Ramos (cell line): ENCODE results near the gene UNC5A.
"Not testable (repeated sequence)": the region's sequence is repeated elsewhere in the genome, so short reads cannot be mapped to it uniquely, and the experiment has no call there.

Source experiments
- in situ Hi-C: fragments of 300-500 bp; cut with MboI; formaldehyde crosslinking; loops from one replicate; pipeline ENCODE4 v1.14.3; 2022; ENCODE audit warnings: low sequenced_read_pairs; ENCODE audit not compliant: unreplicated experiment

The UNC5A gene

DNA sequence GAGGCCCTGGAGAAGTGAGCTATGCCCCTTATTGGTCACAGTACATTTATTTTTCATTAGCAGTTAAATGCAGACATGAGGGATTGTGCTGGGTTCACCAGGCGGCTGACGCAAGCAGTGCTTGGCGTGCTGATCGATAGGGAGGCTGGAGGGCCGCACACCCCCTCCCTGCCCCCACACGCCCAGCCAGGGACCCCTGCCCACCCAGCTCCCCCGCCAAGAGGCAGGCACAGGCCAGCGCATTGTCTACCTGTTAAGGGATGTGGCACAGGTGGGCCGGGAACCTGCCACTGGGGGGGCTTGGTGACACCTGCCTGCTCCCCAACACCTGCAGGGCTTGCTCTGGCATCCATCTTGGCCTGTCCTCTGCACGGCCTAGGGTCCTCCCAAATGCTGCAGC lies 49.6 kb downstream of the UNC5A start:
- in situ Hi-C loops: no loop called here

DNA sequence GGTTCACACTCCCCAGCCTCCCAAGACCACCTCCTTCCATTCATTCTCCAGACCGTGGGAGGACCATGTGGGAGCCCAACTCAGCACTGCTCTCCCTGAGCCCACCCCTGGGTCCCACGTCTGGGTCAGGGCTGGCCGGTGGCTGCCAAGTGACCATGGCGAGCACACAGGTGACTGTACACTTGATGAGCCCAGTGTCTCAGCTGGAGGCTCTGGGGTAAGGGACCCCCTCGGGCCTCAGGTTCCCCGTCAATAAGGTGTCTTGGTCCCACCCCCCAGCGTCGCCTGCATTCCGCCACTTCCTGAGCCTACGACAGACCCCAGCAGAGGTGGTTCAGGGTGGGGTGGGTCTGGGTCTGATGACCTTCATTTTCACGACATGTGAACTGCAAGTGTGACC lies 50.0 kb downstream of the UNC5A start:
- in situ Hi-C loops: no loop called here

DNA sequence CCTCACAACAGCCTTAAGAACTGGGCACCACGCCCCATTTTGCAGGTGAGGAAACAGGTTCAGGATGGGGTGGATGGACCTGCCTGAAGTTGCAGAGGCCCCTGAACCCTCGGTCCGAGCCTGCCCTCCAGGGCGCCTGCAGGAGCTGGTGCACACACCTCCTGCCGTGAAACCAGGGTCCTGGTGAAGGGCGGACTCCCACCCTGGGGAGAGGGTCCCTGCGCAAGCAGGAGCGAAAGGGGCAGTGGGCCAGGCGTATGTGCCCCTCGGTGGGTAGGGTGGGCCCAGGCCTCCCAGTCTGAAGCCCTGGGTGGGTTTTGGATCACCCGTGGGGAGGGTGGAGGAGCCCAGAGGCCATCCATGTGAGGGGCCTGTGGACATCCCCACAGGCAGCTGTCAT lies 50.9 kb downstream of the UNC5A start:
- in situ Hi-C loops: no loop called here

DNA sequence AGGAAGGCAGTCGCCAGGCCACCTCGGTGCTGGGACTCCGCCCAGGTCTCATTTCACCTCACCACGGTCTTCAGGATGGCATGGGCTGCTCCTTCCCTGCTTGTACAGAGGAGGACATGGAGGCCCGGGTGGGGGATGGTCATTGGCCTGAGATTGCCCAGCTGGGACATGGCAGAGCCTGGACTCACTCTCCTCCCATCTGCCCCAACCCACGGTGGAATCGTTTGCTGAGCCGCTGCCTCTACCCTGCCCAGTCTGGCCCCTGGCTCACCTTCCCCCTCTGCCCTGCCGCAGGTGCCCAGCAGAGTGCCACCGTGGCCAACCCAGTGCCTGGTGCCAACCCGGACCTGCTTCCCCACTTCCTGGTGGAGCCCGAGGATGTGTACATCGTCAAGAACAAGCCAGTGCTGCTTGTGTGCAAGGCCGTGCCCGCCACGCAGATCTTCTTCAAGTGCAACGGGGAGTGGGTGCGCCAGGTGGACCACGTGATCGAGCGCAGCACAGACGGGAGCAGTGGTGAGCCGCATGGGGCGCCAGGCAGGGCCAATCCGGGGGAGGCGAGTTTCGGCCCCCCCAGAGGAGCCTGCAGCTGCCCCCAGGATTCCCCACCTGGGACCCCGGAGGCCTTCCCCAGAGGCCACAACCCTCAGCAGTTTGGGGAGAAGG lies 52.1 kb downstream of the UNC5A start:
- in situ Hi-C loops: no loop called here

DNA sequence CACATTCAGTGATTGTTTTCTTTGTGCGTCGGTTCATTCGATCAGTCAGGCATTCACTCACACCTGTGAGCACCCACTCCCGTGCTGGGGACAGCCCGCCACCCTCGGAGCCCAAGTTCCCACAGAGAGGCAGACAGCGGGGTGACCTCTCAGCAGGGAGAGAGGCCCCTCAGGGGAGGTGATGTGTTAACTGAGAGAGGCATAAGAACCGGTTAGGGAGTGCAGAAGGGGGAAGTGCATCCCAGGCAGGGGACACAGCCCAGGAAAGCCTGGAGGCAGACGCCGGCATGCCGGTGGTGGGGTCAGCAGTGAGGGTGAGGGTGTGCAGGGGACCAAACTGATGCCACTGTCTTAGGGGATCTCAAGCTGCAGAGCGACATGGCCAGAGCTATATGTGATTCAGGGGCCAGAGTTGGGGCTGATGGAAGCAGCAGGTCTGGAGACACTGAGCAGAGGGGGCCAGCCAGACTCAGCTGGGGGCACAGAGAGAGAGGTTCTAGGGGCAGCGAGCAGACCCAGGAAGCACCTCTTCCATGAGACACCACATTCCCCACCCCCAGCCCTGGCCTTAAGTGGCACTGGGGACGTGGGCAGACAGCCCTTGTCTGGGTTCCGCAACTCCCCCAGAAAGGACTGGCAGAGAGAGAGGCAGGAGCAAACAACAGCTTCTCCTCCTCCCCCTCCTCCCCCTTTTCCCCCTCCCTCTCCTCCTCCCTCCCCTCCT lies 52.8 kb downstream of the UNC5A start:
- in situ Hi-C loops: no loop called here

DNA sequence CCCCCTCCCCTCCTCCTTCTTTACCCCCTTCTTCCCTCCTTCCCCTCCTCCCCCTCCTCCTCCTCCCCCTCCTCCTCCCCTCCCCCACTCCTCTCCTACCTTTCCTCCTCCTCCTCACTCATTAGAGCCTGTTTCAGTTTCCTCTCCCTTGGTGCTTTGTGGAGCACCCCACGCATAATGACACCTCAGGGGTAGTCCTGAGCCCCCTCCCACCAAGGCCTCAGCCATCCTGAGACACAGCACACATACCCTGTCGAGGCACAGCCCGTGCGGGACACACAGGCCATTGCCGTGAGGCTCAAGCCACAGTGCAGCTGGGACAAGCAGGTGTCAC lies 53.4 kb downstream of the UNC5A start:
- in situ Hi-C loops: no loop called here

DNA sequence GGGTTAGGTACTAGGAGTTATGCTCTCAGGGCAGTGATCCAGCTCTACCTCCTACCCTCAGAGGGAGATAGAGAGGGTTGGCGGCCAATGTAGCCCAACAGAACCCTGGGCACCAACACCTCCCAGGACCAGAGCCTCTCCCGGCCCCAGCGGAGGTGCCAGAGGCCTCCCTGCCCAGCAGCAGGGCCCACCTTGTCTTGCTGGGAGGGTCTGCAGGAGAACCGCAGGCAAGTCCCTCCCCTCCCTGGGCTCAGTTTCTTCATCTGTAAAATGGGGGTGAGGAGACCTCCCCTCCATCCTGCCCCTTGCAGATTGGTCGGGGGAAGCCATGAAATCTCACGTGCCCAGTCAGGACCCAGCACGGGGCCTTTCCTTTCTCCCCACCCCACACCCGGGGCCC lies 54.4 kb downstream of the UNC5A start:
- in situ Hi-C loops: no loop called here

DNA sequence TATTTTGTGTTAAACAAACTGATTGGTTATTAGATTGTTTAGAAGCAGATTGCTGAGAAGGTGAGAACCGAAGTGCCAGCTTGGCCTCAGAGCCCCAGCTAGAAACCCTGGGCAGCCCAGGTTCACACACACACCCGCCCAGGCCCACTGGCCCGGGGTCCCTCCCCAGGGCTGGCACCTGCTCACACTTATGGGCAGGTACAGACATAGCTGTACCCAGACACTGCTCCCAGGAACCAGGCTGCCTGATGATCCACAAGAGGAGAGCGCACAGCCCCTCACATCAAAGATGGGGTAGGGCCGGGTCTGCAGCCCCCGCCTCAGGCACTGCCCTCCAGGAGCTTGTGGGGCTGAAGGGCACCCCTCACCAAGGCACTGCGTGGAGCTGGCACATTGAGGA lies 55.6 kb downstream of the UNC5A start:
- in situ Hi-C loops: no loop called here

DNA sequence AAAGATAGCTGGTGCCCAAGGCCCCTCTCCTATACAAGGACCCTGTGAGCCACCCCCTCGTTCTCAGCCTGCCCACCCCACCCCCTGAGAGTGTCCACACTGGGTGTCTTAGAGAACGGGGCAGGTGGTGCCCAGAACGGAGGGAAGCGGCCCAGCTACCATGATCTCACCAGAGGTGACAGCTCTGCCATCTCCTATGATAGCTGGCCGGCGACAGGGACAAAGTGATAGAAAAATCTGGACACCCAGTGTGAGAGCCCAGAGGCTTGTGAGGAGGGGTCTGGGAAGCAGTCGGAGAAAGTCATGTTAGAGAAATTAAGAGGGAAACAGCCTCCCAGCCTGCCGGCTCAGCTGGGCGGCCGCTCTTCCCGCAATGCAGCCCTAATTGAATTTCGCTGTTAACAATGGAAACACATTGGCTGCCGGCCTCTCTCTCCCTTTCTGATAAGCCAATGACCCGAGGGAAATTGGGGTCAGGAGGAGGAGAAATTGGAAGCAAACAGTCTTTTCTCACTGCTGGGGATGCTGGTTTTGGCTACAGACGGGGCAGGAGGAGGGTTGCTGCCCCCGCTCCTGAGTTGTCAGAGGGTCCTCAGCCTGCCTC lies 56.5 kb downstream of the UNC5A start:
- in situ Hi-C loops: no loop called here

DNA sequence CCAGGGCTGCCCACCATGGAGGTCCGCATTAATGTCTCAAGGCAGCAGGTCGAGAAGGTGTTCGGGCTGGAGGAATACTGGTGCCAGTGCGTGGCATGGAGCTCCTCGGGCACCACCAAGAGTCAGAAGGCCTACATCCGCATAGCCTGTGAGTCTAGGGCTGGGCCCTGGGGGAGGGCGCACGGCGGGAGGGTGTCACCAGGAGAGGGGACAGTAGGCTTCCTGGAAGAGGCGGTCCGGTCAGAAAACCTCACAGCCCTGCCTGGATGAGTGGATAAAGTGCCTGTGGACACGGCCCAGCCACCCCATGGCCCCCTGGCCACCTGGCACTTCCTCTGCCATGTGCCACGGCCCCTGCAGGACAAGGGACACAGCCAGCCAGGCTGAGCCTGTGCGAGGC lies 57.8 kb downstream of the UNC5A start:
- in situ Hi-C loops: no loop called here

DNA sequence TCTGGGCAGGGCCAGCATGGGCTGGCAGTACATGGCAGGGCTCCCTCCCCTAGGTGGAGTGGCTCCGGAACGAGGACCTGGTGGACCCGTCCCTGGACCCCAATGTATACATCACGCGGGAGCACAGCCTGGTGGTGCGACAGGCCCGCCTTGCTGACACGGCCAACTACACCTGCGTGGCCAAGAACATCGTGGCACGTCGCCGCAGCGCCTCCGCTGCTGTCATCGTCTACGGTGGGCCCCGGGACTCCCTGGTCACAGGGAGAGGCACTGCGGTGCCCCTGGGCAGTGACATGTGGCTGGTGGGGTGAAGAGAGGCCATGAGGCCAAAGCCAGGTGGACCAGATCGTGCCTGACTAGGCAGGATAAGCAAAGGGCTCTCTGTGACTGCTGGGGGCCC lies 58.4 kb downstream of the UNC5A start:
- in situ Hi-C loops: no loop called here

DNA sequence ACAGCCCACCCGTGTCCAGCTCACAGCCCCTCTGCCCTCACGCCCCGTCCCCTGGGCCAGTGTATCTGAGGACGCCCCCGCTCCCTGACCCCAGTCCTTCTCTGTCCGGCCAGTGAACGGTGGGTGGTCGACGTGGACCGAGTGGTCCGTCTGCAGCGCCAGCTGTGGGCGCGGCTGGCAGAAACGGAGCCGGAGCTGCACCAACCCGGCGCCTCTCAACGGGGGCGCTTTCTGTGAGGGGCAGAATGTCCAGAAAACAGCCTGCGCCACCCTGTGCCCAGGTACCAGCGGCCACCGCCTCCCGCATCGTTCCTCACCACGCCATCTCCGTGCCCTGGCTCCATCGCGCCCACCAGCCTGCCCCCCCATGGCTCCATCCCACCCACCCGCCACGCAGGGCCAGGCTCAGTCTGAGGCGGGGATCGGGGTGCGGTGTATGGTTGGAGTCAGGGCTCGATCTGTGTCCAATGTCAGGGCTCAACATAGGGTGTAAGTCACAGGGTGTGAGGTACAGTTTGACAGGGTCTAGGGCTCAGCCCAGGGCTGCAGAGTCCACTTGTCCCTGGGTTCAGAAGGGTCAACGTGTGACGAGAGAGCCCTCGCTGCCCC lies 59.2 kb downstream of the UNC5A start:
- in situ Hi-C loops: no loop called here

DNA sequence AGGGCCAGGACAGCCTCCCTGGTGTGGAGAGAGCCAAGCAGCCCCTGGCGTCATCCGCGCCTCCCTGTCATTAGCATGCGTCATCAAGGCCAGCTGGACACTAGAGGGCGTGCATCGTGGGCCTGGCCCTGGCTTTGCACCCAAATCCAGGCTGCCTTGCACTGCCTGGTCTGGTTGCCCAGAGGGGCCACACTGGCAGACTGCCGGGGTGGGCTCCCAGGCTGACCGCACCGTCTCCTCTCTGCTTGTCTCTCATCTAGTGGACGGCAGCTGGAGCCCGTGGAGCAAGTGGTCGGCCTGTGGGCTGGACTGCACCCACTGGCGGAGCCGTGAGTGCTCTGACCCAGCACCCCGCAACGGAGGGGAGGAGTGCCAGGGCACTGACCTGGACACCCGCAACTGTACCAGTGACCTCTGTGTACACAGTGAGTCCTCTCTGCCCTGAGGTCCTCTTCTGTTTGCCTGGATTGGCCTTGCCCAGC lies 59.8 kb downstream of the UNC5A start:
- in situ Hi-C loops: no loop called here

DNA sequence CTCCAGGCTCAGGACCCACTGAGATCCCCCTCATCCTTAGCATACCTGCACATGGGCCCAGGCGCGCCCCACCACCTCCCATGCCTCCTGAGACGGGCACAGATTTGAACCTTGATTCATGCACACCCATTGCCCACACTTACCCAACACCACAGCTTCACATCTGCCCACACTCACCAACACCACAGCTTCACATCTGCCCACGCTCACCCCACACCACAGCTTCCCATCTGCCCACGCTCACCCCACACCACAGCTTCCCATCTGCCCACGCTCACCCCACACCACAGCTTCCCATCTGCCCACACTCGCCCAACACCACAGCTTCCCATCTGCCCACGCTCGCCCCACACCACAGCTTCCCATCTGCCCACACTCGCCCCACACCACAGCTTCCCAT lies 60.3 kb downstream of the UNC5A start:
- in situ Hi-C loops: not testable (repeated sequence)

DNA sequence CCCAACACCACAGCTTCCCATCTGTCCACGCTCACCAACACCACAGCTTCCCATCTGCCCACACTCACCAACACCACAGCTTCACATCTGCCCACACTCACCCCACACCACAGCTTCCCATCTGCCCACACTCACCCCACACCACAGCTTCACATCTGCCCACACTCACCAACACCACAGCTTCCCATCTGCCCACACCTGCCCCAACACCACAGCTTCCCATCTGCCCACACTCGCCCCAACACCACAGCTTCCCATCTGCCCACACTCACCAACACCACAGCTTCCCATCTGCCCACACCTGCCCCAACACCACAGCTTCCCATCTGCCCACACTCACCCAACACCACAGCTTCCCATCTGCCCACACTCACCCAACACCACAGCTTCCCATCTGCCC lies 62.2 kb downstream of the UNC5A start:
- in situ Hi-C loops: not testable (repeated sequence)

DNA sequence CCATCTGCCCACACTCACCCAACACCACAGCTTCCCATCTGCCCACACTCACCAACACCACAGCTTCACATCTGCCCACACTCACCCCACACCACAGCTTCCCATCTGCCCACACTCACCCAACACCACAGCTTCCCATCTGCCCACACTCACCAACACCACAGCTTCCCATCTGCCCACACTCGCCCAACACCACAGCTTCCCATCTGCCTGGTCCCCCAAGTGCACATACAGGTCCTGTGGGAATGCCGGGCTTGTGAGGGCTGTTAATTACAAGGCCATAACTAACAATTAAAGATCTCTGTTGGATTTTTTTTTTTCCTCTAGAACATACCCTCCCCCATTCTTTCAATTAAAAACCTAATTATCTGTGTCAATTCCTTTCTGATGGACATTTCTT lies 62.7 kb downstream of the UNC5A start:
- in situ Hi-C loops: not testable (repeated sequence)

DNA sequence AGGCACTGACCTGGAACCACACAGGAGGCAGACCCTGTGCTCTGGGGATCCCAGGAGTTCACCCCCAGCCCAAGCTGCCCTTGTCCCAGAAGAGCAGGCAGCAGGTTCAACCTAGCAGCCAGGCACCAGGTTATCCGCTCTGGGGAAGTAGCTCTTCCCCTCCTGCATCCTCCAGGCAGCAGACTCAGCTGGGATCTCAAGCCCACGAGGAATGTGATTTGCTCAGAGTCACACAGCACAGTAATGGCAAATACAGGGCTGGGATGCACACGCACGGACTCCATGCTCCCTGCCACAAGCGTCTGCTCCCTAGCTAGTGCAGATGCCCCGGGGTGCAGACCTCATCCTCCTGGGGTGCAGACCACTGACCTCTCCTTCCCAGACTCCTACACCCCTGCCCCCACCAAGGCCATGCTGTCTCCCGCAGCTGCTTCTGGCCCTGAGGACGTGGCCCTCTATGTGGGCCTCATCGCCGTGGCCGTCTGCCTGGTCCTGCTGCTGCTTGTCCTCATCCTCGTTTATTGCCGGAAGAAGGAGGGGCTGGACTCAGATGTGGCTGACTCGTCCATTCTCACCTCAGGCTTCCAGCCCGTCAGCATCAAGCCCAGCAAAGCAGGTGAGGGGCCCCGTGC lies 63.3 kb downstream of the UNC5A start:
- in situ Hi-C loops: no loop called here

DNA sequence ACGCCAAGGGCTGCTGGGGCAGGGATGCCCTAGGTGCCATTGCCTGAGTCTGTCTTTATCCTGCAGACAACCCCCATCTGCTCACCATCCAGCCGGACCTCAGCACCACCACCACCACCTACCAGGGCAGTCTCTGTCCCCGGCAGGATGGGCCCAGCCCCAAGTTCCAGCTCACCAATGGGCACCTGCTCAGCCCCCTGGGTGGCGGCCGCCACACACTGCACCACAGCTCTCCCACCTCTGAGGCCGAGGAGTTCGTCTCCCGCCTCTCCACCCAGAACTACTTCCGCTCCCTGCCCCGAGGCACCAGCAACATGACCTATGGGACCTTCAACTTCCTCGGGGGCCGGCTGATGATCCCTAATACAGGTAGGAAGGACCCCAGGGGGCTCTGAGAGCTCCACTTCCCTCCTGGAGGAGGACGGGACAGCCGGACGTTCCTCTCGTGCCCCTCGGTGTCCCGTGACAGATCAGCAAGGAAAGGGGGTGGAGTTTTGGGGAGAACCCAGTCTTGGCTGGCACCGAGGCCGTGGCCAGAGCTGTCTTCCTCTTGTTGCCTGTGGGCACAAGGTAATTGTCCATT lies 63.9 kb downstream of the UNC5A start:
- in situ Hi-C loops: no loop called here

DNA sequence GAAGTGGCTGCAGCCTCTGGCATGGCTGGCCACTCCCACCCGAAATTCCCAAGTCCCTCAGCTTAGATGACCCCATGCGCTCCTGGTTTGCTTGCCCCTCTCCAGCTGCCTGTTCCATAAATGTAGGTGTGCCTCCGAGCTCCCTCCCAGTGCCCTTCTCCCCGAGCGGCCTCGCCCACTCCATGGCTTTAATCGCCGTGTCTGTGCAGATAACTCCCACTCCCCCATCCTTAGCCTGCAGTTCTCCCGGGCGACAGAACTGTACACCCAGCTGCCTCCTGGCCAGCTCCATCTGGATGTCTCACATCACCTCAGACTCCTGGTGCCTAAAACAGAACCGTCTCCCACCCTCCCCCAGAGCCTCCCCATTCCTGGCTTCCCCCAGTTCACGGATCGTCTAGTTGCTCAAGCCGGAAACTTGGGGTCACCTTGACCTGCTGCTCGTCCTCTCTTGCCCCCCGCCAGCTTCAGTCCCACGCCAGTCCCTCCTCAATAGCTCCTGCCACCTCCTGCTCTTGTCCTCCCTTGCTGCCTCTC lies 64.7 kb downstream of the UNC5A start:
- in situ Hi-C loops: no loop called here

DNA sequence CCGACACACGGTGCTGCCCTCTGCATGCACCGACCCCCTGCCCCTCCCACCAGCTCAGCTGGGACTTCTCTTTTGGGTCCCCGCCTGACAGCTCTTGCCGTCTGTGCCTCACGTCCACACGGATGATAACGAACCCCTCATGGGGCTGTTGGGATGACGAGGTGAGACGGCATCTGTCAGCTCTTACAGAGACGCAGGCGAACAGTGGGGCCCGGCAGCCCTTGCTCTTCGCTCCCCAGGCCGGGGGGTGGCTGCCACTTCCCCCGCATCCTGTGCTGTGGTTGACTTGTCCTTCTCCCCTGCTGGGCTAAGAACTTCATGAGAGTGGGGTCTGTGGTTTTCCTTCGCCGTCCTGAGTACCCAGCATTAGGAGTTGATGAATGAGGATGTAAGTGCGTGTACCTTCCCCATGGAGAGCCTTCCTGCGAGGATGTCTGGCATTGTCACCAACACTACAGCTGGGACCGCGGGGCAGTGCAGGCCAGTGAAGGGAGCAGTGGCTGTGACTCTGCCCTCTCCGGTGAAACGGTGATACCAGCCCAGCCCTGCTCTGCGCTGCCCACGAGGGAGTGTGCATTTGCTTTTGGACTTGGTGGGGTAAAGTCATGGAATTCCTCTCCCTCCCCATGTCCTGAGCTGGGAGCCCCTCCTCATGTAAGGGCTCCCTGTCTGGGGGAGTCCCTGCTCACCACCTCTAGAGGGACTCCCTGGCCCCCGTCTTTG lies 65.6 kb downstream of the UNC5A start:
- in situ Hi-C loops: no loop called here
